22Rv1 (cell line): ENCODE measurements around the gene ARL10.

Experiments used
- H3K27ac ChIP-seq: fragments of 450-650 bp; 2 replicates; pipeline ENCODE4 v1.5.1; 2017
- CTCF ChIP-seq: fragments of 450-650 bp; IDR thresholded peaks from 2 replicates; pipeline ENCODE4 v1.5.1; 2017; ENCODE audit warnings: mild to moderate bottlenecking
- ZFX ChIP-seq: fragments of 450-650 bp; IDR thresholded peaks from 2 replicates; pipeline ENCODE4 v1.6.1; 2017; ENCODE audit warnings: antibody characterized with exemption, borderline replicate concordance

ARL10 gene, protein sequence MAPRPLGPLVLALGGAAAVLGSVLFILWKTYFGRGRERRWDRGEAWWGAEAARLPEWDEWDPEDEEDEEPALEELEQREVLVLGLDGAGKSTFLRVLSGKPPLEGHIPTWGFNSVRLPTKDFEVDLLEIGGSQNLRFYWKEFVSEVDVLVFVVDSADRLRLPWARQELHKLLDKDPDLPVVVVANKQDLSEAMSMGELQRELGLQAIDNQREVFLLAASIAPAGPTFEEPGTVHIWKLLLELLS

DNA sequence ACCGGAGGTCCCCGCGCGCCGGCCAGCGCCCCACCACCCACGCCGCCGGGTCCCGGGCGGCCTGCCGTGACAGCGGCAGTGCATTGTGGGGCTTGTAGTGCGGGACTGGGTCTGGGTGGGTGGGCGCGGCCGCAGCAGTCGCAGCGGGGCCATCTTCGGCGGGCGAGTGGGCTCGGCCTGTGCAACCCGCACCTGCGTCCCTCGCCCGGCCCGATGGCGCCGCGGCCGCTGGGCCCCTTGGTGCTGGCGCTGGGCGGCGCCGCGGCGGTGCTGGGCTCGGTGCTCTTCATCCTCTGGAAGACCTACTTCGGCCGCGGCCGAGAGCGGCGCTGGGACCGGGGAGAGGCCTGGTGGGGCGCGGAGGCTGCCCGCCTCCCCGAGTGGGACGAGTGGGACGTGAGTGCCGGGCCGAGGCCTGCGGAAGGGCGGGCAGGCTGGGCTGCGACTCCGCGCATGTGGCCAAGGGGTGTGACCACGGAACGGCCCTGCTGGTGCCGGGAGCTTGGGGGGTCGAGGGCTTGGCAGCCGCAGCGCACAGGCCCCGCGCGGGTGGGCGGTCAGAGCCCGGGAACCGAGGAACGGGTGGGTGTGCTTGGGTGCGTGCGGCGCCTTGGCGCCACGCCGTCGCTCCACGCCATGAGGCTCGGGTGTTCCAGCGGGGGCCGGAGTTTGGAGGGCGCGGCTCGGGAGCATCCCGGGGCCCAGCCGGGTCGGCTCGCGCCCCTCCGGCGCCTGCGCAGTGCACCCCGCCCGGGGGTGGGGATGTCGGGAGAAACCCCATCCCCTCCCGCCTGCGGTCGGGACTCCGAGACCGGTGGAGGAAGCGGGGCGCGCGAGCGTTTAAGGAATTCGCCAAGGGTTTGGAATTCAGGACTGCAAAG is at the start of gene ARL10:
ARL10 (plus strand) TSS at position 137 of the 881 bp plus-strand sequence; CDS start at position 214, 77 bp downstream.
- no peak within 1 kb of the TSS for H3K27ac ChIP-seq
- TF ChIP-seq ZFX, result no peak
- no peak for TF ChIP-seq CTCF

- TF ChIP-seq CTCF (no peak), ZFX (no peak)
- H3K27ac ChIP-seq, result no peak overlapping the region
Measured at GRCh38 chr5:176317534-176318374, 47.5 kb upstream of the ARL10 start.

GRCh38 chr5:176319827-176320554 is 45.3 kb upstream of the ARL10 start:
- no peak for TF ChIP-seq CTCF
- TF ChIP-seq ZFX, result no peak
- H3K27ac ChIP-seq, result no peak overlapping the region

- TF ChIP-seq CTCF (no peak), ZFX (no peak)
- no peak overlapping the region for H3K27ac ChIP-seq
Measured at GRCh38 chr5:176320577-176320976, 44.7 kb upstream of the ARL10 start.

DNA sequence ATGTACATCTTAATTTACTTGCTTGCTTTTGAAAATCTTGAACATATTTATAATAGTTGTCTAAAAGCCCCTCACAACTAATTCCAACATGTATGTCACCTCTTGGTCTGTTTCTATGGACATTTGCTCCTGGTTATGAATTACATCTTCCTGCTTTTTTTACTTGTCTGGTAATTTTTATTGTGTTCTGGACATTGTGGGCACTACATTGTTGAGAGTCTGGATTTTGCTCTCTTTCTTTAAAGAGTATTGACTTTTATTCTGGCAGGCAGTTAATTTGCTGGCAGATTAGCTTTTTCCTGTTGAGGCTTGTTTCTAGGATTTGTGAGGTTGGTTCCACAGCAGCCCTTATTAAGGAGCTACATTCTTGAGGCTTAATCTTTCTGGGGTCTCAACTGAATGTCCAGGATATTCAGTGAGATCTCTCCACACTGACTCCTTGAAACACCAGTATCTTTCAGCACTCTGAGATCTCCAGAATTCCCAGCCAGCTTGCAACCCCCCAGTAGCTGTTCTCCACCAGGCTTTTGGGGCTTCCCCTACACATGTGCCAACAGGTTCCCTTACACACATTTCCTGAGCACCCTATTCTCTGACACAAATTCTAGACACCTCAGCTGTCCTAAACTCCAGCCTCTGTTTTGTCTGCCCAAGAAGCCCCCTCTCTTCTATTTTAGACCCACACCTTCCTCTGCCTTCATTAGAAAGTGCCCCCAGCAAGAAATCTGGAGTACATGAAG is 31.1 kb upstream of the ARL10 start:
- TF ChIP-seq CTCF (no peak), ZFX (no peak)
- H3K27ac ChIP-seq, result no peak overlapping the region

DNA sequence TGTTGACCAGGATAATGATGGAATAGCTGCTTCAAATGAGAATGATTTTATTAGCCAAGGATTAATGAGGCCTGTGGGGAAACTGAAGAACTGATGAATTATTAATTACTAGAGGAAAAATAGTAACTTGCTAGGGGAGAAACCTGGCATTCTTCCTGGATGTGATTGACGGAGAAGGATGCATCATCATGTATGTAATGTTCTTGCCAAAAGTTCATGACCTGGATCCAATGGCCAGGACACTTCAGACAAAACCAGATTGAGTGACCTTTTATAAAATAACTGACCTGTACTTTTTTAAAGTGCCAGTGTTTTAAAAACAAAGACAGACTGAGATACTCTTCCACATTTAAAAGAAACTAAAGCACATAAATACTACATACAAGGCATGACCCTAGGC is 27.4 kb upstream of the ARL10 start:
- H3K27ac ChIP-seq, result no peak overlapping the region
- no peak for TF ChIP-seq ZFX
- no peak for TF ChIP-seq CTCF
